Panc1 (cell line): ENCODE measurements around the gene RNFT1.

Experiments
- POLR2AphosphoS5 ChIP-seq: IDR thresholded peaks from 2 replicates; pipeline ENCODE4 v1.6.1; 2012; ENCODE audit warnings: mild to moderate bottlenecking, low read depth, low read length, moderate library complexity
- SIN3A ChIP-seq: IDR thresholded peaks from 2 replicates; pipeline ENCODE4 v1.6.1; 2012; ENCODE audit warnings: low read depth, mild to moderate bottlenecking, low read length, moderate library complexity, borderline replicate concordance; ENCODE audit not compliant: insufficient read depth
- TCF7L2 ChIP-seq: IDR thresholded peaks from 2 replicates; pipeline ENCODE4 v1.6.1; 2011; ENCODE audit warnings: mild to moderate bottlenecking, low read depth, low read length, inconsistent platforms
- TF ChIP-seq, protein P1 (sequence below): fragments of 450-650 bp; IDR thresholded peaks from 2 replicates; pipeline ENCODE4 v1.5.1; 2017; ENCODE audit warnings: mild to moderate bottlenecking
- TF ChIP-seq, protein P2 (sequence below), 2 experiments: IDR thresholded peaks; 2 replicates each; pipeline ENCODE4 v1.6.1; 2011 to 2012; ENCODE audit warnings: low read depth in 2 of 2, control low read depth in 1 of 2, low read length in 1 of 2, mild to moderate bottlenecking in 1 of 2, moderate library complexity in 1 of 2; ENCODE audit not compliant: insufficient read depth in 1 of 2

DNA sequence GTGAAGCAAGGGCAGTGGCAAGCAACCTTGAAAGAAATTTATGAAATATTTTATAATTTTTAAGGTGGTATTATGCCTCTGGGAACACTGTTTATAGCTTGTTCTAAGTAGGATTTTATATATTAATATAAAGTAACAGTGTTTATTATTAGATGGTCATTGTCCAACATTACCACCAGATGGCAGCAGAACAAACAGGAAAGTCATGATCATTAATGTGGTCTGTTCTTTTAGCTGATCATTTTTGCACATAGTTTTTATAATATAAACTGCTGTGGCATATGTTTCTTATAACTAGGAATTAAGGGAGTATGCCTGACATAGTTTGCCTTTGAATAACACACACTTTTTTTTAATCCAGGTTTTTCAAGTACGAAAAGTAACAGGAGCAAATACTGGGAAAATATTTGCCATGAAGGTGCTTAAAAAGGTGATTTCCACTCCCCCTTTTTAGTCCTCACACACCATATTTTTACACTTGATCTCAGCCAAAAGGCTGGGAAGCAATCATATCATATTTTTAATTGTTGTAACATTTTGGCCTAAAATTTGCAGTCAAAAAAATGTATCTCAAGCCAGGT, 50.2 kb downstream of the RNFT1 start:
- TF ChIP-seq, protein P1, sequence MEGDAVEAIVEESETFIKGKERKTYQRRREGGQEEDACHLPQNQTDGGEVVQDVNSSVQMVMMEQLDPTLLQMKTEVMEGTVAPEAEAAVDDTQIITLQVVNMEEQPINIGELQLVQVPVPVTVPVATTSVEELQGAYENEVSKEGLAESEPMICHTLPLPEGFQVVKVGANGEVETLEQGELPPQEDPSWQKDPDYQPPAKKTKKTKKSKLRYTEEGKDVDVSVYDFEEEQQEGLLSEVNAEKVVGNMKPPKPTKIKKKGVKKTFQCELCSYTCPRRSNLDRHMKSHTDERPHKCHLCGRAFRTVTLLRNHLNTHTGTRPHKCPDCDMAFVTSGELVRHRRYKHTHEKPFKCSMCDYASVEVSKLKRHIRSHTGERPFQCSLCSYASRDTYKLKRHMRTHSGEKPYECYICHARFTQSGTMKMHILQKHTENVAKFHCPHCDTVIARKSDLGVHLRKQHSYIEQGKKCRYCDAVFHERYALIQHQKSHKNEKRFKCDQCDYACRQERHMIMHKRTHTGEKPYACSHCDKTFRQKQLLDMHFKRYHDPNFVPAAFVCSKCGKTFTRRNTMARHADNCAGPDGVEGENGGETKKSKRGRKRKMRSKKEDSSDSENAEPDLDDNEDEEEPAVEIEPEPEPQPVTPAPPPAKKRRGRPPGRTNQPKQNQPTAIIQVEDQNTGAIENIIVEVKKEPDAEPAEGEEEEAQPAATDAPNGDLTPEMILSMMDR = no peak; the same call in 1 of the 2 replicates
- TF ChIP-seq, protein P2, sequence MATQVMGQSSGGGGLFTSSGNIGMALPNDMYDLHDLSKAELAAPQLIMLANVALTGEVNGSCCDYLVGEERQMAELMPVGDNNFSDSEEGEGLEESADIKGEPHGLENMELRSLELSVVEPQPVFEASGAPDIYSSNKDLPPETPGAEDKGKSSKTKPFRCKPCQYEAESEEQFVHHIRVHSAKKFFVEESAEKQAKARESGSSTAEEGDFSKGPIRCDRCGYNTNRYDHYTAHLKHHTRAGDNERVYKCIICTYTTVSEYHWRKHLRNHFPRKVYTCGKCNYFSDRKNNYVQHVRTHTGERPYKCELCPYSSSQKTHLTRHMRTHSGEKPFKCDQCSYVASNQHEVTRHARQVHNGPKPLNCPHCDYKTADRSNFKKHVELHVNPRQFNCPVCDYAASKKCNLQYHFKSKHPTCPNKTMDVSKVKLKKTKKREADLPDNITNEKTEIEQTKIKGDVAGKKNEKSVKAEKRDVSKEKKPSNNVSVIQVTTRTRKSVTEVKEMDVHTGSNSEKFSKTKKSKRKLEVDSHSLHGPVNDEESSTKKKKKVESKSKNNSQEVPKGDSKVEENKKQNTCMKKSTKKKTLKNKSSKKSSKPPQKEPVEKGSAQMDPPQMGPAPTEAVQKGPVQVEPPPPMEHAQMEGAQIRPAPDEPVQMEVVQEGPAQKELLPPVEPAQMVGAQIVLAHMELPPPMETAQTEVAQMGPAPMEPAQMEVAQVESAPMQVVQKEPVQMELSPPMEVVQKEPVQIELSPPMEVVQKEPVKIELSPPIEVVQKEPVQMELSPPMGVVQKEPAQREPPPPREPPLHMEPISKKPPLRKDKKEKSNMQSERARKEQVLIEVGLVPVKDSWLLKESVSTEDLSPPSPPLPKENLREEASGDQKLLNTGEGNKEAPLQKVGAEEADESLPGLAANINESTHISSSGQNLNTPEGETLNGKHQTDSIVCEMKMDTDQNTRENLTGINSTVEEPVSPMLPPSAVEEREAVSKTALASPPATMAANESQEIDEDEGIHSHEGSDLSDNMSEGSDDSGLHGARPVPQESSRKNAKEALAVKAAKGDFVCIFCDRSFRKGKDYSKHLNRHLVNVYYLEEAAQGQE (IDR thresholded peaks at IDR 0.05; ENCODE audit: insufficient read depth in 1 of 2, low read depth in 2 of 2, low read length in 1 of 2) = no peak
- TF ChIP-seq SIN3A (no peak), POLR2AphosphoS5 (no peak), TCF7L2 (no peak)
